GM18907 (cell line): ENCODE measurements around the gene ELSPBP1.
"Not testable (repeated sequence)": the region's sequence is repeated elsewhere in the genome, so short reads cannot be mapped to it uniquely, and the experiment has no call there.

ENCODE experiments used
- ATAC-seq: cut with Tn5 transposase; IDR thresholded peaks from one replicate; pipeline ENCODE4 v1.9.1; 2021; ENCODE audit warnings: mild to moderate bottlenecking, moderate library complexity; ENCODE audit not compliant: unreplicated experiment

The ELSPBP1 gene

GRCh38 chr19:47994209-47994802, at the start of gene ELSPBP1:
TSS of gene ELSPBP1 (plus strand) at chr19:47994632. CDS start at chr19:48008668, 14,036 bp downstream.
- ATAC-seq, result no peak

- not testable (repeated sequence) for ATAC-seq
Measured at GRCh38 chr19:47949852-47950521, 44.4 kb upstream of the ELSPBP1 start.

GRCh38 chr19:47952132-47952531, 42.3 kb upstream of the ELSPBP1 start:
- not testable (repeated sequence) for ATAC-seq

- not testable (repeated sequence) for ATAC-seq
Measured at GRCh38 chr19:47955936-47956335, 38.5 kb upstream of the ELSPBP1 start.

- ATAC-seq, result no peak
Measured at GRCh38 chr19:47973529-47973928, 20.9 kb upstream of the ELSPBP1 start.

GRCh38 chr19:47991191-47991808, 3.1 kb upstream of the ELSPBP1 start:
- ATAC-seq, result no peak

- no peak for ATAC-seq
Measured at GRCh38 chr19:47992070-47992469, 2.4 kb upstream of the ELSPBP1 start, which contains the start of gene BSPH1. TSS of gene BSPH1 (minus strand) at chr19:47992170. CDS start at chr19:47992081, 89 bp downstream.

GRCh38 chr19:47996230-47996727, 1.8 kb downstream of the ELSPBP1 start:
- no peak for ATAC-seq

- ATAC-seq, result no peak
Measured at GRCh38 chr19:47998800-47999199, 4.4 kb downstream of the ELSPBP1 start.

- ATAC-seq, result no peak
Measured at GRCh38 chr19:48000846-48001245, 6.4 kb downstream of the ELSPBP1 start.

GRCh38 chr19:48004236-48004635, 9.8 kb downstream of the ELSPBP1 start:
- ATAC-seq, result no peak

GRCh38 chr19:48006762-48007161, 12.3 kb downstream of the ELSPBP1 start:
- ATAC-seq, result no peak

- ATAC-seq, result no peak
Measured at GRCh38 chr19:48010932-48011758, 16.7 kb downstream of the ELSPBP1 start.

GRCh38 chr19:48020686-48021085, 26.3 kb downstream of the ELSPBP1 start:
- ATAC-seq, result no peak

GRCh38 chr19:48023011-48023410, 28.6 kb downstream of the ELSPBP1 start:
- ATAC-seq, result no peak

GRCh38 chr19:48023518-48023917, 29.1 kb downstream of the ELSPBP1 start:
- no peak for ATAC-seq

- ATAC-seq, result no peak
Measured at GRCh38 chr19:48025480-48025879, 31.0 kb downstream of the ELSPBP1 start.

- ATAC-seq, result no peak
Measured at GRCh38 chr19:48029431-48029830, 35.0 kb downstream of the ELSPBP1 start.

- no peak for ATAC-seq
Measured at GRCh38 chr19:48030073-48030472, 35.6 kb downstream of the ELSPBP1 start.

GRCh38 chr19:48033604-48034003, 39.2 kb downstream of the ELSPBP1 start:
- no peak for ATAC-seq

GRCh38 chr19:48036765-48037164, 42.3 kb downstream of the ELSPBP1 start:
- ATAC-seq, result no peak
